Kidney (tissue), 14 donors: ENCODE results near the gene RNF31. TPM values are rescaled to one million over a fixed set of nuclear protein-coding genes. Genes with fewer than 3 reads are reported as not detected.

Source experiments
- DNase-seq, 5 donors: peaks; one replicate each; pipeline ENCODE4 v3.0.0-alpha.2; 2013 to 2020
- FAIRE-seq: peaks from 2 replicates; lab custom pipeline; 2012; peaks lifted over from hg19 to GRCh38; lab: Jason Lieb, UNC
- H3K27ac ChIP-seq, 2 donors: one replicate each; pipeline ENCODE4 v1.7.0; 2013; ENCODE audit warnings: low read depth in 2 of 2, low read length in 2 of 2, inconsistent platforms in 1 of 2
- H3K27me3 ChIP-seq: one replicate; pipeline ENCODE4 v1.7.1; 2013; ENCODE audit warnings: low read length, inconsistent platforms; ENCODE audit not compliant: control insufficient read depth, insufficient read depth
- H3K36me3 ChIP-seq, 3 donors: one replicate each; pipeline versions ENCODE4 v1.7.0 to v1.7.1; 2013; ENCODE audit warnings: low read length in 3 of 3, control low read depth in 1 of 3, inconsistent platforms in 1 of 3; ENCODE audit not compliant: insufficient read depth in 3 of 3, control insufficient read depth in 2 of 3
- H3K4me1 ChIP-seq, 3 donors: one replicate each; pipeline versions ENCODE4 v1.7.0 to v1.7.1; 2013; ENCODE audit warnings: low read length in 3 of 3, inconsistent platforms in 1 of 3, low read depth in 1 of 3; ENCODE audit not compliant: control insufficient read depth in 2 of 3, insufficient read depth in 2 of 3
- H3K4me3 ChIP-seq, 3 donors: one replicate each; pipeline versions ENCODE4 v1.7.0 to v1.8.1; 2013; ENCODE audit warnings: low read length in 3 of 3, control low read depth in 1 of 3, inconsistent platforms in 1 of 3
- H3K9ac ChIP-seq, 3 donors: one replicate each; pipeline versions ENCODE4 v1.7.0 to v1.7.1; 2013; ENCODE audit warnings: low read length in 3 of 3, control low read depth in 1 of 3, inconsistent platforms in 1 of 3
- H3K9me3 ChIP-seq, 3 donors: one replicate each; pipeline versions ENCODE4 v1.7.0 to v1.7.1; 2013; ENCODE audit warnings: low read length in 3 of 3, control low read depth in 1 of 3, inconsistent platforms in 1 of 3; ENCODE audit not compliant: control insufficient read depth in 2 of 3, insufficient read depth in 1 of 3
- CTCF ChIP-seq: IDR thresholded peaks from 3 replicates; pipeline ENCODE4 v1.5.1; 2012; ENCODE audit warnings: mild to moderate bottlenecking, moderate library complexity, borderline replicate concordance; ENCODE audit not compliant: insufficient read depth; ENCODE audit errors: extremely low read depth
- intact Hi-C: fragments of 100-400 bp; cut with DNase I; formaldehyde crosslinking; loops from one replicate; pipeline ENCODE4 v1.11.1; 2022
- polyA plus RNA-seq: library from polyadenylated mRNA; stranded (reverse); fragments of 350-450 nt; fragmentation: Illumina TruSeq; extraction: RNeasy Lipid Tissue Mini Kit (QIAGEN cat#74804); gene quantifications from one replicate; pipeline ENCODE4 v1.2.3, GENCODE V29; 2014; ENCODE audit warnings: low read depth, low replicate concordance; ENCODE audit not compliant: insufficient read depth
- total RNA-seq: library from RNA; stranded (reverse); fragmentation: NEBNext Ultra II Directional; extraction: Animal tissue kit (Norgen Biotek cat#: 25700); gene quantifications from one replicate; pipeline ENCODE4 v1.2.1, GENCODE V29; 2021
- donor health status: control.
- donor health status: control.
- donor health status: control.
- donor health status: control.
- donor health status: control.
- donor health status: DM: yes; HTN: yes; CAD: no.
- donor health status: Normal renal cell carcinoma (clear cell type).

The RNF31 gene
- total and polyA plus RNA-seq, 2 donors from 2014 or later = 64.0 to 69.0 TPM

- Histone ChIP-seq H3K4me1 (peaks cover 0 to 20% (median 11%) of the 10 kb centered on the region in 3 donors), H3K9ac (peak overlapping the region; percentile 35 to 98 (median 96)), H3K36me3 (peaks cover 5 to 61% (median 37%) of the 10 kb centered on the region in 3 donors), H3K27me3 (no peaks in the 10 kb centered on the region), H3K9me3 (no peaks in the 10 kb centered on the region), H3K27ac (peak overlapping the region; percentile 98 to 99), H3K4me3 (peak overlapping the region; percentile 63 to 98 (median 98))
- TF ChIP-seq CTCF = no peak
- intact Hi-C loops = no loop called here
- FAIRE-seq (no peak), DNase-seq (peak in 1 of 5 donors; percentile 61)
Observed at GRCh38 chr14:24162093-24162492, 14.8 kb downstream of the RNF31 start.

DNA sequence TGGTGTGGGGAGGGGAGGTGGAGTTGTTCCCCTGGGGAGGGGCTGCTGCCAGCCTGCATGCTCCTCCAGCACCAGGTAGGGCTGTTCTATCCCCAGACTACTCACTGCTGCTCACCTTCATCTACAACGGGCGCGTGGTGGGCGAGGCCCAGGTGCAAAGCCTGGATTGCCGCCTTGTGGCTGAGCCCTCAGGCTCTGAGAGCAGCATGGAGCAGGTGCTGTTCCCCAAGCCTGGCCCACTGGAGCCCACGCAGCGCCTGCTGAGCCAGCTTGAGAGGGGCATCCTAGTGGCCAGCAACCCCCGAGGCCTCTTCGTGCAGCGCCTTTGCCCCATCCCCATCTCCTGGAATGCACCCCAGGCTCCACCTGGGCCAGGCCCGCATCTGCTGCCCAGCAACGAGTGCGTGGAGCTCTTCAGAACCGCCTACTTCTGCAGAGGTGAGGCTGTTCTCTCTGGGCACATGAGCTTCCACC lies 17.3 kb downstream of the RNF31 start:
- DNase-seq = peak in 1 of 5 donors; percentile 49
- Histone ChIP-seq H3K27ac (no peak overlapping the region), H3K4me1 (peaks cover 0 to 20% (median 11%) of the 10 kb centered on the region in 3 donors), H3K9me3 (no peaks in the 10 kb centered on the region), H3K9ac (no peak overlapping the region), H3K4me3 (no peak overlapping the region), H3K27me3 (no peaks in the 10 kb centered on the region), H3K36me3 (peaks cover 5 to 50% (median 30%) of the 10 kb centered on the region in 3 donors)
- no peak for TF ChIP-seq CTCF
- intact Hi-C loops = no loop called here
- FAIRE-seq = no peak

- Histone ChIP-seq H3K4me3 (no peak overlapping the region), H3K27me3 (no peaks in the 10 kb centered on the region), H3K36me3 (peaks cover 5 to 45% (median 30%) of the 10 kb centered on the region in 3 donors), H3K9ac (no peak overlapping the region), H3K27ac (no peak overlapping the region), H3K9me3 (no peaks in the 10 kb centered on the region), H3K4me1 (peaks cover 0 to 16% (median 9%) of the 10 kb centered on the region in 3 donors)
- FAIRE-seq (no peak), DNase-seq (peak in 1 of 5 donors; percentile 10)
- no peak for TF ChIP-seq CTCF
- intact Hi-C loops = no loop called here
Observed at GRCh38 chr14:24165785-24166184, 18.5 kb downstream of the RNF31 start.
